ENCODE data around the gene TMC1.
A peak's percentile ranks its signal among the peaks of the same experiment; 100 is the strongest.
"Not testable (repeated sequence)": the region's sequence is repeated elsewhere in the genome, so short reads cannot be mapped to it uniquely, and the experiment has no call there.

The TMC1 gene

GRCh38 chr9:72521416-72521815 lies at the start of gene TMC1:
TSS of gene TMC1 (plus strand) at chr9:72521608. CDS start at chr9:72648649, 127,041 bp downstream.
- in situ Hi-C loops (cut with HindIII; ENCODE audit: low pct_ligation_motif_present, low pct_unique_long_range_greater_than_20kb, low sequenced_read_pairs); DNase-seq: not testable (repeated sequence)

GRCh38 chr9:72473474-72474261 lies 47.7 kb upstream of the TMC1 start:
- in situ Hi-C loops (cut with HindIII; ENCODE audit: low pct_ligation_motif_present, low pct_unique_long_range_greater_than_20kb, low sequenced_read_pairs) = no loop called here
- DNase-seq = peak; percentile 38

DNA sequence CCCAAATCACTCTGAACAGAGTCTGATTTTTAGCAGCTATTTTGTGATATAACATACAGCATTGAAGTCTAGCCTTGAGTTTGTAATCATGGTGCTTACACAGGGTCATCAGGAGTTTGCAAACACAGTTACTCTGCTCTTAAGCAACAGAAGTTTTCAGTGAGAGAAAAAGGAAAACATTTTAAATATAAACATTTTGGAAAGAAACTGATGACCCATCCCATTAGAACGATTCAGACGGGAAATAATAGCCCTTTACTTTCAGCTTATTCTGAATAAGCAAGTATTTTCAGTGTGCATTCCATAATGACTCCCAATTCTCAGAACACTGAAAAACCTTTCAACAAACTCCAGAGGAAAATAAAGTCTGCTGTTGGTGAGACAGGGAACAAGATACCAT lies 46.7 kb upstream of the TMC1 start:
- in situ Hi-C loops (cut with HindIII; ENCODE audit: low pct_ligation_motif_present, low pct_unique_long_range_greater_than_20kb, low sequenced_read_pairs) = no loop called here
- DNase-seq = no peak

GRCh38 chr9:72476100-72476499 lies 45.3 kb upstream of the TMC1 start:
- in situ Hi-C loops (cut with HindIII; ENCODE audit: low pct_ligation_motif_present, low pct_unique_long_range_greater_than_20kb, low sequenced_read_pairs) = no loop called here
- no peak for DNase-seq

DNA sequence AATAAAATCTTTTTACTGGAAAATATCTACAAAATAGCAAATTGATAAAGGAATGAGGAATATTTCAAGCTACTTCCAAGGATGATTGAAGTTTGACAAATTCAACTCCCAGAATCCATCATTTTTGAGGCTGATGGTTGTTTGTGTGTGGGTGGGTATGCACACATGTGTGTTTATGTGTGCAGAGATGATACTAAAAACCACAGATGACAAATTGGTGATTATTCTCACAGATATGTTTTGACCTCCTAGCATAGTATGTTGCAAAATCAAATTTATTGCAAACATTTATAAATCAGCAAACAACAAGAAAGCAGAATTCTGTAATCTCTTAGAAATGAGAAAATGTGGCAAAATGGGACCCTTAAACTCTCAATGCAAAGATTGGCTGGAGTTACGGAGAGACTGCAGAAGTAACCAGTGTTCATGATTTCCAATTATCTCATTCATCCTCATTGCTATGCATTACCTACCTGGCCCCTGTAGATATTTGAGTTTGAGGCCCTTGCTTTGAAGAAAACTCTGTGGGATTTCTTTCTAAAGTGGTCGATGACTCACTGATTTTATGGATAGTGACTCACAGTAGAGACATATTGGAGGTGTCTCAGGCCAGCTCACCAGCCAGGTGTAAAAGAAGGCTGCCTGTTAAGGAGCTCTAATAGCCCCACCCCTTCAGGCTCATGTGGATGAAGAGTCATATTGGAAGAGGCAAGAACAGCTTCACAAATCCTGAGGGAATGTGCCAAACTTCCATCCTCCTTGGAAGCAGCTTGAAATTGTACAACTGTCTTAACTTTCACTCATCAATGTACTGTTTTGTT lies 44.6 kb upstream of the TMC1 start:
- DNase-seq = peak; percentile 84
- in situ Hi-C loops (cut with HindIII; ENCODE audit: low pct_ligation_motif_present, low pct_unique_long_range_greater_than_20kb, low sequenced_read_pairs) = no loop called here

DNA sequence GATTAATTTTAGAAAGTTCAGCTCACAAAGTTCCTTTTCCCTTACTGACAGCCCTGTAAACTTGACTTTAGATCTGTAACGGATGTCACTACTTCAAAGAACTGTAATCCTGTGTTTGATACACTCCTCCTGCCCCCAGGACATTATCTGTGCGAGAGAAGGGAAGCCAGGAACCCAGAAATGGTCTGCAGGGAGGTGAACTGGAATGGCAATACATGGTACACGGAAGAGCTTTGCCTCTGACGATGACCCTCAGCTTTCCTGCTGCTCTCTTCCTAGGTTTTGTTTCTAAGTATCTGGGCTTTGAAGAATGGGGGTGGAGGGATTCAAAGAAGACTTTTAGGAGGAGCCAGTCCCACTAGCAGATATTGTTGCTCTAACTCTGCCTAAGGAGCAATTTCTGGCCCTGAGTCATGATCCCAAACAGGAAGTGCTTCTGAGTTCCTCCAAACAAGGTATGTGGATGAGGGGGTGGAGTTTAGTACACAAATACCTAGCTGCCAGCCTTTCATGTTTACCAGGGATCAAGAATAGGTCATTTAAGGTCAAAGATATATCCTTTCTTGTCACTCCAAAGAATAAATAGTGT lies 43.4 kb upstream of the TMC1 start:
- in situ Hi-C loops (cut with HindIII; ENCODE audit: low pct_ligation_motif_present, low pct_unique_long_range_greater_than_20kb, low sequenced_read_pairs) = no loop called here
- DNase-seq = peak; percentile 58

GRCh38 chr9:72478966-72479365 lies 42.4 kb upstream of the TMC1 start:
- in situ Hi-C loops (cut with HindIII; ENCODE audit: low pct_ligation_motif_present, low pct_unique_long_range_greater_than_20kb, low sequenced_read_pairs) = no loop called here
- DNase-seq = no peak

- in situ Hi-C loops (cut with HindIII; ENCODE audit: low pct_ligation_motif_present, low pct_unique_long_range_greater_than_20kb, low sequenced_read_pairs); DNase-seq: not testable (repeated sequence)
Observed at GRCh38 chr9:72480261-72480660, 41.1 kb upstream of the TMC1 start.

GRCh38 chr9:72480921-72481320 lies 40.5 kb upstream of the TMC1 start:
- in situ Hi-C loops (cut with HindIII; ENCODE audit: low pct_ligation_motif_present, low pct_unique_long_range_greater_than_20kb, low sequenced_read_pairs) = no loop called here
- DNase-seq = peak; percentile 43

- in situ Hi-C loops (cut with HindIII; ENCODE audit: low pct_ligation_motif_present, low pct_unique_long_range_greater_than_20kb, low sequenced_read_pairs) = no loop called here
- DNase-seq = peak; percentile 30
Observed at GRCh38 chr9:72485821-72486593, 35.4 kb upstream of the TMC1 start.

DNA sequence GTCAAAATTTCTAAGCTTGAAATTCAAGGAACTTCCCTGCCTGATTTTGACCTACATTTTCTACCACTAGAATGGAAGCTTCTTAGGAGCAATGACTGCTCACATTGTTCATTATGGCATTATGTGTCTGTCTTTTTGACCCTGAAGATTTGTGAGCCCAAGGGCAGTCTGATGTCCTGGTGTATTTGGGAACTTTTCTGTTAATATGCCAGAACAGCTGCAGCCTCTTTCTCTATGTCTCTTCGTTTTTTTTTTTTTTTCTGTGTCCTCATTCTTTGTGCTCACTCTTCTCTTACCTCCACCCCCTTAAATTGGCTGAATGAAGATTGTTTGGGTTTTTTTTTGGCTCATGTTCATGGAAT lies 34.8 kb upstream of the TMC1 start:
- DNase-seq = no peak
- in situ Hi-C loops (cut with HindIII; ENCODE audit: low pct_ligation_motif_present, low pct_unique_long_range_greater_than_20kb, low sequenced_read_pairs) = no loop called here

- in situ Hi-C loops (cut with HindIII; ENCODE audit: low pct_ligation_motif_present, low pct_unique_long_range_greater_than_20kb, low sequenced_read_pairs); DNase-seq: not testable (repeated sequence)
Observed at GRCh38 chr9:72487665-72488064, 33.7 kb upstream of the TMC1 start.

DNA sequence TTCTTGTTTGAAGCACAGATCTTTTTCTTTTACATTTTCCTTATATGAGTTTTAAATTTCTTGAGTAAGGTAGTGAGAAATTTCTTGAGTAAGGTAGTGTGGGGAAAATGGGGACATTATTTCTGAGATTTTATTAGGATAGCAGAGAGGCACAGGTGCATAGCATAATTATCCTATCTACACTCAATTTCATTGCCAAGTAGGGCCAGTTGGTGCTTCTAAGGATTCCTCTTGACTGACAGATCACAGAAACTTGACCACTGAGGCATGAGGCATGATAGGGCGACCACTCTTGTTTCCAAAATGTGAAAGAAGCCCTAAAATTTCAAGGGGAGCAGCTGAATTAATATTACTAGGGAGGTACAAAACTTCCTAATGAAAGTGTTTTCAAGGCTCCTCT lies 31.4 kb upstream of the TMC1 start:
- in situ Hi-C loops (cut with HindIII; ENCODE audit: low pct_ligation_motif_present, low pct_unique_long_range_greater_than_20kb, low sequenced_read_pairs) = no loop called here
- no peak for DNase-seq

- in situ Hi-C loops (cut with HindIII; ENCODE audit: low pct_ligation_motif_present, low pct_unique_long_range_greater_than_20kb, low sequenced_read_pairs) = no loop called here
- DNase-seq = no peak
Observed at GRCh38 chr9:72491242-72491641, 30.2 kb upstream of the TMC1 start.

GRCh38 chr9:72494051-72494450 lies 27.4 kb upstream of the TMC1 start:
- DNase-seq = no peak
- in situ Hi-C loops (cut with HindIII; ENCODE audit: low pct_ligation_motif_present, low pct_unique_long_range_greater_than_20kb, low sequenced_read_pairs) = no loop called here

GRCh38 chr9:72497447-72498046 lies 23.9 kb upstream of the TMC1 start:
- no peak for DNase-seq
- in situ Hi-C loops (cut with HindIII; ENCODE audit: low pct_ligation_motif_present, low pct_unique_long_range_greater_than_20kb, low sequenced_read_pairs) = no loop called here

GRCh38 chr9:72506615-72507014 lies 14.8 kb upstream of the TMC1 start:
- no peak for DNase-seq
- in situ Hi-C loops (cut with HindIII; ENCODE audit: low pct_ligation_motif_present, low pct_unique_long_range_greater_than_20kb, low sequenced_read_pairs) = no loop called here

DNA sequence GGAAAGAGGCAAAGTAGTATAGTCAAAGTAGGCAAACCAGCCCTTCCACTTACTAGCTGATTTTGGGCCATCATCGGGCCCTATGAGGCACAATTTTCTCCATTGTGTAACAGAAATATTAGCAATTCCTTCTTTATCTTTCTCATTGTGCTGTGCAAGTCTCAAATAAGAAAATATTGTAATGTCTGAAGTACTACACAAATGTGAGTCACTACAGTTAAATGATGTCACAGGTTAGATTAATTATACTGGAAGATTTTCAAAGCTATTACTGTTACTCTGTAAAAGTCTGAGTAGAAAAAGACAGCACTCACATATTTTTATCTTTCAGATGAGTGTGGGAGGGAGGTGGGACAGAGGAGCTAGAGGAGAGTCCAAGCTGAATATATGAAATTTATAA lies 12.4 kb upstream of the TMC1 start:
- no peak for DNase-seq
- in situ Hi-C loops (cut with HindIII; ENCODE audit: low pct_ligation_motif_present, low pct_unique_long_range_greater_than_20kb, low sequenced_read_pairs) = no loop called here

Measured in ACHN (cell line).